K562 (cell line): ENCODE results near the gene SLC22A3. TPM values are rescaled to one million over a fixed set of nuclear protein-coding genes. Genes with fewer than 3 reads are reported as not detected.

Experiments used
- ATAC-seq: fragments of 200-7000 bp; cut with Tn5 transposase; 3 replicates; pipeline ENCODE4 v1.9.1; 2020; ENCODE audit warnings: moderate library complexity
- BruUV-seq: library from RNA; stranded (reverse); fragments of 400-500 nt; replicated peaks from 2 replicates; lab custom pipeline; 2021; lab: Mats Ljungman, UMichigan
- CTCF ChIA-PET: fragments of 300-600 bp; formaldehyde crosslinking; extraction: SDS; loops from one replicate; lab custom pipeline; 2021; ENCODE audit warnings: low intra/inter-chr PET ratio; lab: Yijun Ruan, JAX
- POLR2A ChIA-PET: fragments of 300-600, 350-650 bp; sonication (Branson Sonifier 250); formaldehyde crosslinking; extraction: SDS; loops from one replicate; lab custom pipeline; 2021; ENCODE audit warnings: antibody characterized with exemption, inconsistent platforms; lab: Yijun Ruan, JAX
- DNase-seq, 4 experiments: peaks; one replicate each; pipeline versions ENCODE4 v3.0.0 to v3.0.0-alpha.2; 2011 to 2018; ENCODE audit warnings: low spot score in 3 of 4, mixed read lengths in 3 of 4; ENCODE audit errors: extremely low read depth in 1 of 4
- FAIRE-seq: peaks from 2 replicates; lab custom pipeline; 2011; peaks lifted over from hg19 to GRCh38; lab: Jason Lieb, UNC
- H2AFZ ChIP-seq: 2 replicates; pipeline ENCODE4 v1.6.0; 2011; ENCODE audit warnings: low read depth, low read length, control low read depth, inconsistent platforms
- H3K27ac ChIP-seq: fragments of 200-600 bp; 3 replicates; pipeline ENCODE4 v1.8.0; 2011; ENCODE audit warnings: low read depth, mild to moderate bottlenecking, control low read depth, inconsistent platforms, low read length, moderate library complexity, mixed read lengths; ENCODE audit errors: extremely low read depth
- H3K27me3 ChIP-seq, 2 experiments: fragments of 300-600 bp in 1 of 2; 2 replicates in 1 of 2; 3 replicates in 1 of 2; pipeline versions ENCODE4 v1.6.0 to v1.8.0; 2011; ENCODE audit warnings: inconsistent platforms in 2 of 2, low read length in 2 of 2, mild to moderate bottlenecking in 1 of 2, mixed read lengths in 1 of 2, moderate library complexity in 1 of 2; ENCODE audit not compliant: control insufficient read depth in 2 of 2, insufficient read depth in 2 of 2
- H3K36me3 ChIP-seq: fragments of 300-600 bp; 3 replicates; pipeline ENCODE4 v1.8.0; 2011; ENCODE audit warnings: mild to moderate bottlenecking, low read length, inconsistent platforms; ENCODE audit not compliant: control insufficient read depth, insufficient read depth
- H3K4me1 ChIP-seq, 2 experiments: fragments of 200-600 bp in 1 of 2; replicated peaks in 1 of 2; 2 replicates in 1 of 2; 3 replicates in 1 of 2; pipeline versions ENCODE4 v1.5.1 to v1.8.0; 2011; ENCODE audit warnings: inconsistent platforms in 2 of 2, low read length in 2 of 2, mild to moderate bottlenecking in 1 of 2, mixed read lengths in 1 of 2, moderate library complexity in 1 of 2; ENCODE audit not compliant: control insufficient read depth in 2 of 2, insufficient read depth in 2 of 2
- H3K4me2 ChIP-seq: 2 replicates; pipeline ENCODE4 v1.6.1; 2011; ENCODE audit warnings: low read length, control low read depth, inconsistent platforms, mixed read lengths; ENCODE audit not compliant: insufficient read depth
- H3K4me3 ChIP-seq: fragments of 200-600 bp; sonication (generic), shearing (Covaris generic); 2 replicates; pipeline ENCODE4 v1.5.1; 2016; ENCODE audit warnings: control low read depth, inconsistent platforms
- H3K79me2 ChIP-seq: fragments of 200-600 bp; 3 replicates; pipeline ENCODE4 v1.8.0; 2011; ENCODE audit warnings: low read length, inconsistent platforms; ENCODE audit not compliant: control insufficient read depth, insufficient read depth
- H3K9ac ChIP-seq, 2 experiments: 2 replicates each; pipeline versions ENCODE4 v1.6.0 to v1.6.1; 2011; ENCODE audit warnings: low read depth in 2 of 2, low read length in 2 of 2, control low read depth in 1 of 2, inconsistent platforms in 1 of 2, mild to moderate bottlenecking in 1 of 2, mixed read lengths in 1 of 2; ENCODE audit not compliant: insufficient read depth in 1 of 2
- H3K9me1 ChIP-seq: one replicate; pipeline ENCODE4 v1.6.0; 2011; ENCODE audit warnings: inconsistent platforms, mild to moderate bottlenecking, low read length, moderate library complexity; ENCODE audit not compliant: control insufficient read depth, insufficient read depth
- H3K9me3 ChIP-seq: replicated peaks from 2 replicates; pipeline ENCODE4 v1.5.1; 2011; ENCODE audit warnings: low read depth, low read length, inconsistent platforms; ENCODE audit not compliant: control insufficient read depth, insufficient read depth
- H4K20me1 ChIP-seq: replicated peaks from 2 replicates; pipeline ENCODE4 v1.6.1; 2011; ENCODE audit warnings: low read length, inconsistent platforms, mixed read lengths; ENCODE audit not compliant: control insufficient read depth, insufficient read depth
- KDM1A ChIP-seq, 2 experiments: fragments of 450-650 bp; IDR thresholded peaks; 2 replicates each; pipeline ENCODE4 v1.6.1; 2016; ENCODE audit warnings: mild to moderate bottlenecking in 2 of 2
- RAD21 ChIP-seq, 2 experiments: fragments of 250-450 bp in 1 of 2; fragments of 450-650 bp in 1 of 2; sonication (Bioruptor Pico) in 1 of 2; formaldehyde crosslinking in 1 of 2; IDR thresholded peaks in 1 of 2; conservative IDR thresholded peaks in 1 of 2; 2 replicates each; pipeline versions ENCODE4 v1.4.0 to v1.8.0; 2020 to 2022; ENCODE audit warnings: mild to moderate bottlenecking in 2 of 2, moderate library complexity in 1 of 2
- TFAP4 ChIP-seq: sonication (generic); formaldehyde crosslinking; IDR thresholded peaks from 2 replicates; pipeline ENCODE4 v1.8.0; 2022; ENCODE audit warnings: missing genetic modification reagents, mild to moderate bottlenecking, moderate library complexity, borderline replicate concordance
- ZBTB8A ChIP-seq: fragments of 450-650 bp; IDR thresholded peaks from 2 replicates; pipeline ENCODE4 v1.6.1; 2018; ENCODE audit warnings: mild to moderate bottlenecking, moderate library complexity; ENCODE audit not compliant: partially characterized antibody
- ZNF124 ChIP-seq: sonication (generic); formaldehyde crosslinking; IDR thresholded peaks from 2 replicates; pipeline ENCODE4 v1.8.1; 2022; ENCODE audit warnings: missing genetic modification reagents
- WGBS: fragments of 100-300 bp; shearing (Covaris generic); methylation state at CpG from one replicate; pipeline ENCODE4 v1.1.6; 2016; ENCODE audit warnings: low coverage, mixed read lengths; ENCODE audit not compliant: insufficient coverage; ENCODE audit errors: missing lambda C conversion rate; 5-methylcytosine and 5-hydroxymethylcytosine counted together
- in situ Hi-C: fragments of 300-500 bp; cut with MboI; formaldehyde crosslinking; loops from 4 replicates; pipeline ENCODE4 v1.15.0; 2018; ENCODE audit warnings: inconsistent platforms, mixed read lengths
- intact Hi-C: fragments of 100-400 bp; cut with micrococcal nuclease; formaldehyde crosslinking; loops from 2 replicates; pipeline ENCODE4 v1.14.2; 2022
- polyA plus RNA-seq, 8 experiments: library from polyadenylated mRNA; depleted of rRNA in 4 of 8; stranded (reverse) in 5 of 8; unstranded in 3 of 8; fragments of >200 nt; fragmentation: Nextera tagmentation in 2 of 8; fragmentation: Illumina TruSeq in 1 of 8; extraction: Ambion mirVana in 2 of 8; extraction: Trizol in 1 of 8; gene quantifications; 2 replicates each; pipeline versions ENCODE4 v1.2.1 to v1.2.3, GENCODE V29; 2011 to 2014; ENCODE audit warnings: inconsistent platforms in 1 of 8, missing spikeins in 1 of 8
- total RNA-seq, 7 experiments: library from RNA; depleted of rRNA in 6 of 7; stranded (reverse); fragments of >200 nt in 6 of 7; fragmentation: Illumina TruSeq in 2 of 7; extraction: Trizol in 2 of 7; gene quantifications; 2 replicates each; pipeline versions ENCODE4 v1.2.1 to v1.2.3, GENCODE V29; 2011 to 2021; ENCODE audit warnings: low replicate concordance in 1 of 7
- TF ChIP-seq, protein P1 (sequence below): IDR thresholded peaks from 2 replicates; pipeline ENCODE4 v1.6.1; 2011; ENCODE audit warnings: borderline replicate concordance, low read depth, mild to moderate bottlenecking, moderate library complexity, low read length; ENCODE audit not compliant: insufficient read depth, poor library complexity, severe bottlenecking

SLC22A3 gene
- total and polyA plus RNA-seq, 9 of the 15 experiments (the other 6 are each of a cell fraction or from before 2014, with no cell fraction given) = not detected

- no peaks in the 10 kb centered on the region for H3K9me1 ChIP-seq
- DNase-seq (no peak), FAIRE-seq (no peak), ATAC-seq (no peak)
- TF ChIP-seq KDM1A (IDR thresholded peaks at IDR 0.05) (no peak), ZNF124 (CRISPR knock-in tag) (no peak), ZBTB8A (no peak)
- intact Hi-C loops (no loop called here), in situ Hi-C loops (no loop called here)
- H3K4me2 ChIP-seq = no peak overlapping the region
- no peak overlapping the region for H3K9ac ChIP-seq
- H3K79me2 ChIP-seq = no peaks in the 10 kb centered on the region
- H3K36me3 ChIP-seq = no peaks in the 10 kb centered on the region
- H3K4me1 ChIP-seq = peaks cover 0 to 7% of the 10 kb centered on the region in 2 experiments; a peak in 1 of 5 replicates
- BruUV-seq = no TSS peak
- H4K20me1 ChIP-seq = no peaks in the 10 kb centered on the region
- H3K4me3 ChIP-seq = no peak overlapping the region
- H3K9me3 ChIP-seq = no peaks in the 10 kb centered on the region
- no peak overlapping the region for H2AFZ ChIP-seq
- peaks cover 11 to 23% of the 10 kb centered on the region in 2 experiments; a peak in 3 of 5 replicates for H3K27me3 ChIP-seq
- ChIA-PET CTCF (no interaction called here), POLR2A (interaction anchor here (0.6 to 2.4 kb wide), 2 partner anchors 12 to 1033 kb away, joined by 3 to 8 read pairs; no protein-coding TSS in a partner anchor)
- no peak overlapping the region for H3K27ac ChIP-seq
Measured at GRCh38 chr6:160365117-160365516, 16.9 kb downstream of the SLC22A3 start.

GRCh38 chr6:160367798-160368547, 19.8 kb downstream of the SLC22A3 start:
- Histone ChIP-seq H3K27ac (no peak overlapping the region), H3K79me2 (no peaks in the 10 kb centered on the region), H3K9me1 (no peaks in the 10 kb centered on the region), H2AFZ (no peak overlapping the region), H3K27me3 (peaks cover 8 to 12% of the 10 kb centered on the region in 2 experiments; a peak in 3 of 5 replicates), H3K4me3 (no peak overlapping the region), H3K36me3 (no peaks in the 10 kb centered on the region), H4K20me1 (no peaks in the 10 kb centered on the region), H3K4me2 (no peak overlapping the region), H3K4me1 (peaks cover 0 to 4% of the 10 kb centered on the region in 2 experiments; a peak in 1 of 5 replicates), H3K9ac (no peak overlapping the region), H3K9me3 (no peaks in the 10 kb centered on the region)
- intact Hi-C loops = no loop called here
- DNase-seq (no peak), FAIRE-seq (no peak), ATAC-seq (no peak)
- POLR2A ChIA-PET = no interaction called here
- CTCF ChIA-PET = no interaction called here
- WGBS = 2% methylated on average over 6 of the region's 6 CpGs
- in situ Hi-C loops = no loop called here
- TF ChIP-seq RAD21 (CRISPR knock-in tag; conservative IDR thresholded peaks at IDR 0.05 in 1 of 2, IDR thresholded peaks at IDR 0.05 in 1 of 2) (no peak), TFAP4 (CRISPR knock-in tag) (no peak)
- TF ChIP-seq, protein P1, sequence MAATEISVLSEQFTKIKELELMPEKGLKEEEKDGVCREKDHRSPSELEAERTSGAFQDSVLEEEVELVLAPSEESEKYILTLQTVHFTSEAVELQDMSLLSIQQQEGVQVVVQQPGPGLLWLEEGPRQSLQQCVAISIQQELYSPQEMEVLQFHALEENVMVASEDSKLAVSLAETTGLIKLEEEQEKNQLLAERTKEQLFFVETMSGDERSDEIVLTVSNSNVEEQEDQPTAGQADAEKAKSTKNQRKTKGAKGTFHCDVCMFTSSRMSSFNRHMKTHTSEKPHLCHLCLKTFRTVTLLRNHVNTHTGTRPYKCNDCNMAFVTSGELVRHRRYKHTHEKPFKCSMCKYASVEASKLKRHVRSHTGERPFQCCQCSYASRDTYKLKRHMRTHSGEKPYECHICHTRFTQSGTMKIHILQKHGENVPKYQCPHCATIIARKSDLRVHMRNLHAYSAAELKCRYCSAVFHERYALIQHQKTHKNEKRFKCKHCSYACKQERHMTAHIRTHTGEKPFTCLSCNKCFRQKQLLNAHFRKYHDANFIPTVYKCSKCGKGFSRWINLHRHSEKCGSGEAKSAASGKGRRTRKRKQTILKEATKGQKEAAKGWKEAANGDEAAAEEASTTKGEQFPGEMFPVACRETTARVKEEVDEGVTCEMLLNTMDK = no peak
- BruUV-seq = no TSS peak
